ENCODE measurements around the gene EMC6.
"Not testable (repeated sequence)": the region's sequence is repeated elsewhere in the genome, so short reads cannot be mapped to it uniquely, and the experiment has no call there.

EMC6 gene

GRCh38 chr17:3682033-3682432 lies 13.4 kb downstream of the EMC6 start:
- no peak for DNase-seq

GRCh38 chr17:3683054-3683511 lies 14.5 kb downstream of the EMC6 start:
- peak; percentile 20 for DNase-seq

GRCh38 chr17:3685174-3685573 lies 16.6 kb downstream of the EMC6 start:
- DNase-seq: no peak

- no peak for DNase-seq
Observed at GRCh38 chr17:3688027-3688553, 19.5 kb downstream of the EMC6 start.

GRCh38 chr17:3688852-3689261 lies 20.2 kb downstream of the EMC6 start:
- no peak for DNase-seq

GRCh38 chr17:3689262-3690093 lies 20.9 kb downstream of the EMC6 start:
- no peak for DNase-seq

GRCh38 chr17:3690094-3690715 lies 21.6 kb downstream of the EMC6 start:
- DNase-seq: no peak

- no peak for DNase-seq
Observed at GRCh38 chr17:3691617-3692067, 23.0 kb downstream of the EMC6 start.

GRCh38 chr17:3692346-3692745 lies 23.7 kb downstream of the EMC6 start:
- no peak for DNase-seq

GRCh38 chr17:3693141-3693540 lies 24.5 kb downstream of the EMC6 start:
- DNase-seq: no peak

- no peak for DNase-seq
Observed at GRCh38 chr17:3693829-3694231, 25.2 kb downstream of the EMC6 start.

- peak; percentile 55 for DNase-seq
Observed at GRCh38 chr17:3695129-3695722, 26.6 kb downstream of the EMC6 start.

- no peak for DNase-seq
Observed at GRCh38 chr17:3695723-3696411, 27.3 kb downstream of the EMC6 start, which contains the start of gene P2RX5. TSS of gene P2RX5 (minus strand) at chr17:3696155. CDS start at chr17:3696005, 150 bp downstream.

- DNase-seq: no peak
Observed at GRCh38 chr17:3697103-3697476, 28.5 kb downstream of the EMC6 start.

- DNase-seq: no peak
Observed at GRCh38 chr17:3698139-3698538, 29.5 kb downstream of the EMC6 start.

GRCh38 chr17:3699951-3700350 lies 31.3 kb downstream of the EMC6 start:
- no peak for DNase-seq

GRCh38 chr17:3702041-3702539 lies 33.5 kb downstream of the EMC6 start:
- DNase-seq: not testable (repeated sequence)

- DNase-seq: no peak
Observed at GRCh38 chr17:3704931-3705717, 36.5 kb downstream of the EMC6 start.

- DNase-seq: not testable (repeated sequence)
Observed at GRCh38 chr17:3705718-3705984, 37.0 kb downstream of the EMC6 start.

- no peak for DNase-seq
Observed at GRCh38 chr17:3708366-3708765, 39.8 kb downstream of the EMC6 start.

- DNase-seq: peak; percentile 71
Observed at GRCh38 chr17:3710951-3711383, 42.4 kb downstream of the EMC6 start.

Measured in HCEC 1CT (cell line).